CD4-positive, alpha-beta memory T cell (primary cell): ENCODE results near the gene ZNF618. TPM values are rescaled to one million over a fixed set of nuclear protein-coding genes. Genes with fewer than 3 reads are reported as not detected.

ENCODE experiments used
- CTCF ChIA-PET: fragments of 350-600 bp; sonication (Branson Sonifier 250); formaldehyde crosslinking; loops from one replicate; lab custom pipeline; 2021; ENCODE audit warnings: inconsistent platforms; ENCODE audit not compliant: partially characterized antibody; lab: Charles Lee
- POLR2A ChIA-PET: fragments of 350-600 bp; sonication (Branson Sonifier 250); formaldehyde crosslinking; loops from one replicate; lab custom pipeline; 2021; ENCODE audit not compliant: partially characterized antibody; lab: Charles Lee
- DNase-seq, 5 donors: peaks; one replicate each; pipeline versions ENCODE4 v3.0.0 to v3.0.0-alpha.2; 2020 to 2022; ENCODE audit warnings: mixed read lengths in 1 of 5
- H3K27ac ChIP-seq: one replicate; pipeline ENCODE4 v1.7.0; 2013; ENCODE audit warnings: low read depth, low read length
- H3K27me3 ChIP-seq: 2 replicates; pipeline ENCODE4 v1.7.0; 2013; ENCODE audit warnings: mild to moderate bottlenecking, low read length, moderate library complexity; ENCODE audit not compliant: insufficient read depth
- H3K36me3 ChIP-seq: 2 replicates; pipeline ENCODE4 v1.7.0; 2013; ENCODE audit warnings: mild to moderate bottlenecking, low read length, moderate library complexity; ENCODE audit not compliant: insufficient read depth
- H3K4me1 ChIP-seq: 2 replicates; pipeline ENCODE4 v1.7.0; 2013; ENCODE audit warnings: mild to moderate bottlenecking, low read length, moderate library complexity; ENCODE audit not compliant: insufficient read depth
- H3K4me3 ChIP-seq, 2 donors: one replicate each; pipeline ENCODE4 v1.7.0; 2013; ENCODE audit warnings: low read length in 2 of 2, mild to moderate bottlenecking in 1 of 2
- H3K9me3 ChIP-seq, 2 donors: one replicate each; pipeline ENCODE4 v1.7.0; 2013; ENCODE audit warnings: low read length in 2 of 2, control low read depth in 1 of 2; ENCODE audit not compliant: control insufficient read depth in 1 of 2
- H3K27ac Mint-ChIP-seq, 7 donors: one replicate each; pipeline ENCODE4 v1.8.0; 2020 to 2021; ENCODE audit warnings: mixed read lengths in 7 of 7, mild to moderate bottlenecking in 6 of 7, inconsistent platforms in 3 of 7, moderate library complexity in 3 of 7
- H3K27me3 Mint-ChIP-seq, 2 donors: one replicate each; pipeline ENCODE4 v1.8.0; 2020 to 2021; ENCODE audit warnings: mixed read lengths in 2 of 2
- H3K36me3 Mint-ChIP-seq, 2 donors: one replicate each; pipeline ENCODE4 v1.8.0; 2020 to 2021; ENCODE audit warnings: mixed read lengths in 2 of 2, inconsistent platforms in 1 of 2, mild to moderate bottlenecking in 1 of 2
- H3K4me1 Mint-ChIP-seq, 4 donors: one replicate each; pipeline ENCODE4 v1.8.0; 2020 to 2021; ENCODE audit warnings: mixed read lengths in 4 of 4, mild to moderate bottlenecking in 1 of 4
- H3K4me3 Mint-ChIP-seq, 8 donors: one replicate each; pipeline ENCODE4 v1.8.0; 2020 to 2021; ENCODE audit warnings: mixed read lengths in 8 of 8, mild to moderate bottlenecking in 7 of 8, moderate library complexity in 6 of 8, inconsistent platforms in 3 of 8
- H3K9me3 Mint-ChIP-seq, 8 donors: one replicate each; pipeline ENCODE4 v1.8.0; 2020 to 2021; ENCODE audit warnings: mixed read lengths in 8 of 8, mild to moderate bottlenecking in 5 of 8, inconsistent platforms in 3 of 8, moderate library complexity in 1 of 8
- intact Hi-C: fragments of 100-400 bp; cut with micrococcal nuclease; formaldehyde crosslinking; loops from one replicate; pipeline ENCODE4 v1.15.1; 2023
- polyA plus RNA-seq, 2 donors: library from polyadenylated mRNA; unstranded; fragments of 300-500 nt; fragmentation: Illumina TruSeq; gene quantifications; one replicate each; pipeline ENCODE4 v1.2.3, GENCODE V29; 2021
- total RNA-seq, 2 experiments: library from RNA; stranded (reverse); gene quantifications; one replicate each; pipeline ENCODE4 v1.2.3, GENCODE V29; 2021

ZNF618 gene
- total and polyA plus RNA-seq, 4 experiments from 2014 or later: 0.79 to 1.7 (median 0.80) TPM; not detected in 1

GRCh38 chr9:114076237-114077161, 200.4 kb downstream of the ZNF618 start:
- no peaks in the 10 kb centered on the region for H3K36me3 Mint-ChIP-seq
- H3K4me3 ChIP-seq: no peak overlapping the region
- POLR2A ChIA-PET: no interaction called here
- peaks cover 0 to 4% (median 0%) of the 10 kb centered on the region in 4 donors for H3K4me1 Mint-ChIP-seq
- H3K27me3 Mint-ChIP-seq: peaks cover 12 to 15% of the 10 kb centered on the region in 2 donors
- H3K36me3 ChIP-seq: no peaks in the 10 kb centered on the region
- no peak overlapping the region for H3K27ac Mint-ChIP-seq
- CTCF ChIA-PET: no interaction called here
- no peak for DNase-seq
- no peaks in the 10 kb centered on the region for H3K4me1 ChIP-seq
- H3K27ac ChIP-seq: no peak overlapping the region
- H3K9me3 ChIP-seq: no peaks in the 10 kb centered on the region
- H3K4me3 Mint-ChIP-seq: no peak overlapping the region
- intact Hi-C loops: no loop called here
- H3K27me3 ChIP-seq: no peaks in the 10 kb centered on the region
- peaks cover 0 to 2% (median 0%) of the 10 kb centered on the region in 8 donors for H3K9me3 Mint-ChIP-seq

DNA sequence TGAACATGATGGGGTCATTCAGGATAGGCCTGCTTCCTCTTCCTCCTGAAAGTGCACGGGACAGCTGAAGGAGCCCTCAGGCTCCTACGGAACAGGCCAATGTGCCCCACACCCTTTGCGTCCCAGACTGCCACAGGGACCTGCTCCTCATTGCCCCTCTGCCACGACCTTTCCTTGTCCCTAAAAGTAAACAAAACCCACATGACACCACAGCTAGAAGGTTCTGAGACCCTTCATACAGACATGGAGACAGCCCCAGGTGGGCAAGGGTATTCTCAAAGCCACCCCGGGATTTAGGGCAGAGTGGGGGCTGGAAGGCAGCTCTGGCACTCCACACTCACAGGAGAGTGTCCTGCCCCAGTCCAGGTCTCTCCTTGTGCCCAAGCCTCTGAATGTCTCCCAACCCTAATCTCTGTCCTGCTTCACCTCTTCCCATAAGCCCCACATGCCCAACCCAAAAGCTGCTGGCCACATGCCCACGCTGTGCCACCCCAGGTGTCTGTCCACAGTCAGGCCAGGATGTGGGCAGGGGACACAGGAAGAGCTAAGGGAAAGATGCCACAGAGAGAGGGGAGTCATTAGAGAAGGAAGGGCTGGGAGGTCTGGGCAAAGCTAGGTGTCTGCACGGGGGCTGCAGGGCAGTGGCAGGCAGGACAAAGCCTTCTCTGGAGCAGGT, 201.2 kb downstream of the ZNF618 start:
- Histone ChIP-seq H3K9me3 (no peaks in the 10 kb centered on the region), H3K27ac (no peak overlapping the region), H3K36me3 (no peaks in the 10 kb centered on the region), H3K4me1 (no peaks in the 10 kb centered on the region), H3K4me3 (no peak overlapping the region), H3K27me3 (no peaks in the 10 kb centered on the region)
- Mint-ChIP-seq H3K36me3 (no peaks in the 10 kb centered on the region), H3K27me3 (peaks cover 12 to 15% of the 10 kb centered on the region in 2 donors), H3K9me3 (peaks cover 0 to 2% (median 0%) of the 10 kb centered on the region in 8 donors), H3K4me1 (peaks cover 0 to 4% (median 0%) of the 10 kb centered on the region in 4 donors), H3K27ac (peak overlapping the region in 1 of 7 donors; percentile 21), H3K4me3 (no peak overlapping the region)
- ChIA-PET CTCF (no interaction called here), POLR2A (no interaction called here)
- intact Hi-C loops: no loop called here
- no peak for DNase-seq

DNA sequence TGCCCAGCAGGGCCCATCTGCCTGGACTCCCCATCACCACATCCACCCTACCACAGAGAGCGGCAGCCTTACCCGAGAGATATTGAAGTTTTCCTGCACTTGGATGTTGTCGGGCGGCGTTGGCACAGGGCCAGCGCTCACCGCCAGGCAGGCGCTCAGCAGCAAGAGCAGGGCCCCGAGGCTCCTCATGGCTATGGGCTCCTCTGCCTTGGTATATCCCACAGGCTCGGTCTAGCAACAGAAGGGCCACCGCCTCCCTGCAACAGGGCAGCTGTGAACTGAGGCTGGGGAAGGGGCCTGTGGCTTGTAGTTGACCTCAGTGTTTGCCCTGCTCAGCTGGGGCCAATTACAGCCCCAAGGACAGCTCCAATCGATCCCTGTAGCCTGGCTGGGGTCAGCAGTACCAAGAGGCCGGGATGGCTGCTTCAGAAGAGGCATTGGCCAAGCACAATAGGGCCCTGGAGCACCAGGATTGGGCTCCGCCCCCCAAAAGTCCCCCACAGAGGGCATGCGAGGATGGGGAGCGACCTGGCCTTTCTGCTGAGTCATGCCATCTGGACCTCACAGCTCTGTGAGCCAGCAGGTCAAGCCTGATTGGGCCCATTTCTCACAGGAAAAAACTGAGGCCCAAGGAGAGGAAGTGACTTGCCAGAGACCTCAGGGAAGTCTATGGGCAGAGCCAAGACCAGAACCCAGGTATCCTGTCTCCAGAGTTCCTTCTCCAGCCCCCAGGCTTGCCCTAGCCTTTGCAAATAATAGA, 202.1 kb downstream of the ZNF618 start, which contains the start of gene AMBP:
Gene AMBP, minus strand, starts transcription at position 280 of the 760 bp plus-strand sequence. Its CDS starts 91 bp downstream, at position 189.
- H3K27ac ChIP-seq: no peak within 1 kb of the TSS
- no peaks in the 10 kb centered on the region for H3K4me1 ChIP-seq
- peaks cover 0 to 6% (median 3%) of the 10 kb centered on the region in 4 donors for H3K4me1 Mint-ChIP-seq
- H3K36me3 ChIP-seq: no peaks in the 10 kb centered on the region
- no peak for DNase-seq
- POLR2A ChIA-PET: no interaction called here
- no peak within 1 kb of the TSS for H3K4me3 ChIP-seq
- H3K27me3 Mint-ChIP-seq: peaks cover 12 to 20% of the 10 kb centered on the region in 2 donors
- intact Hi-C loops: no loop called here
- peaks cover 0 to 2% (median 0%) of the 10 kb centered on the region in 8 donors for H3K9me3 Mint-ChIP-seq
- H3K36me3 Mint-ChIP-seq: no peaks in the 10 kb centered on the region
- H3K27ac Mint-ChIP-seq: peak within 1 kb of the TSS in 1 of 7 donors; percentile 21
- H3K27me3 ChIP-seq: no peaks in the 10 kb centered on the region
- no peak within 1 kb of the TSS for H3K4me3 Mint-ChIP-seq
- no peaks in the 10 kb centered on the region for H3K9me3 ChIP-seq
- CTCF ChIA-PET: interaction anchor here (1.3 kb wide), 1 partner anchor 213 kb away, joined by 6 read pairs; no protein-coding TSS in a partner anchor

- H3K27me3 Mint-ChIP-seq: peaks cover 12 to 20% of the 10 kb centered on the region in 2 donors
- Histone ChIP-seq H3K4me3 (no peak overlapping the region), H3K36me3 (no peaks in the 10 kb centered on the region), H3K4me1 (no peaks in the 10 kb centered on the region), H3K9me3 (no peaks in the 10 kb centered on the region), H3K27ac (no peak overlapping the region), H3K27me3 (no peaks in the 10 kb centered on the region)
- DNase-seq: no peak
- no peak overlapping the region for H3K27ac Mint-ChIP-seq
- H3K4me1 Mint-ChIP-seq: peaks cover 0 to 6% (median 3%) of the 10 kb centered on the region in 4 donors
- no peaks in the 10 kb centered on the region for H3K36me3 Mint-ChIP-seq
- intact Hi-C loops: no loop called here
- POLR2A ChIA-PET: no interaction called here
- peaks cover 0 to 2% (median 0%) of the 10 kb centered on the region in 8 donors for H3K9me3 Mint-ChIP-seq
- no peak overlapping the region for H3K4me3 Mint-ChIP-seq
- CTCF ChIA-PET: interaction anchor here (1.3 kb wide), 1 partner anchor 212 kb away, joined by 6 read pairs; no protein-coding TSS in a partner anchor
Observed at GRCh38 chr9:114078781-114079156, 202.7 kb downstream of the ZNF618 start.

DNA sequence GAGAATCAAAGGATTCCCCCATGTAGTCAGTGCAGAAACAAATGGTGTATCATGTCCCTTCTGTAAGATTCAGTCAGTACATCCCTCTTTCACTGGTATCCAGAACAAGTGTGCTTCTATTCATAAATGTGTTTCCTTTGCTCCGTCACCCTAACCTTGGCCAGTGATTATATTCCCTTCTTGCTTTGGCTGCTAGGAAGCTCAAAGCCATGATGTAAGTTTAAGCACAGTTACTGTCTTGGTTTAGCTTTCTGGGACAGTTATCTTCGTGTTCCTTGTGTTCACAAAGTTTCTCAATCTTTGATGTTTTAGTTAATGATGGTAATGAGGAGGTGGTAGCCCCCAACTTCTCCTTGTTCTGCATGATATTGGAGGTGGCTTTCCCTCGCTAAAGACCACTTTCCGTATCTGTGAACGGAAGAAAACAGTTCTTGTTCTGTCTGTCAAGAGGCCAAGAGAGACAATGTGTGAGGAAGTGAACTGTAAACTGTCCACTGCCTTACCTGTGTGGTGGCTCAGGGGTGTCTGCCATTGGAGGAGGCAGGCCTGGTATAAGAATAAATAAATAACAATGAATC, 204.2 kb downstream of the ZNF618 start:
- no peak overlapping the region for H3K27ac ChIP-seq
- Mint-ChIP-seq H3K27me3 (peaks cover 9 to 18% of the 10 kb centered on the region in 2 donors), H3K4me1 (peaks cover 0 to 5% (median 3%) of the 10 kb centered on the region in 4 donors), H3K36me3 (no peaks in the 10 kb centered on the region), H3K4me3 (no peak overlapping the region), H3K9me3 (peaks cover 0 to 2% (median 0%) of the 10 kb centered on the region in 8 donors), H3K27ac (no peak overlapping the region)
- no peaks in the 10 kb centered on the region for H3K9me3 ChIP-seq
- no peak for DNase-seq
- H3K4me3 ChIP-seq: no peak overlapping the region
- H3K27me3 ChIP-seq: no peaks in the 10 kb centered on the region
- H3K36me3 ChIP-seq: no peaks in the 10 kb centered on the region
- intact Hi-C loops: no loop called here
- ChIA-PET CTCF (interaction anchor here (1.2 to 1.4 kb wide), 2 partner anchors 10 to 210 kb away, joined by 3 to 5 read pairs; no protein-coding TSS in a partner anchor), POLR2A (no interaction called here)
- no peaks in the 10 kb centered on the region for H3K4me1 ChIP-seq

GRCh38 chr9:114080773-114081440, 204.8 kb downstream of the ZNF618 start:
- no peaks in the 10 kb centered on the region for H3K4me1 ChIP-seq
- POLR2A ChIA-PET: no interaction called here
- Mint-ChIP-seq H3K27ac (no peak overlapping the region), H3K27me3 (peaks cover 7 to 14% of the 10 kb centered on the region in 2 donors), H3K4me1 (peaks cover 0 to 4% (median 2%) of the 10 kb centered on the region in 4 donors), H3K9me3 (peaks cover 0 to 2% (median 0%) of the 10 kb centered on the region in 8 donors), H3K36me3 (no peaks in the 10 kb centered on the region), H3K4me3 (no peak overlapping the region)
- H3K27ac ChIP-seq: no peak overlapping the region
- intact Hi-C loops: no loop called here
- DNase-seq: no peak
- no peaks in the 10 kb centered on the region for H3K27me3 ChIP-seq
- H3K36me3 ChIP-seq: no peaks in the 10 kb centered on the region
- H3K4me3 ChIP-seq: no peak overlapping the region
- no peaks in the 10 kb centered on the region for H3K9me3 ChIP-seq
- CTCF ChIA-PET: interaction anchor here (1.2 to 3.9 kb wide), 5 partner anchors 8 to 211 kb away, joined by 3 to 47 read pairs (median 27); no protein-coding TSS in a partner anchor
